Measurements from ENCODE around the gene EFEMP2.

EFEMP2 gene

GRCh38 chr11:65882120-65883057, 9.8 kb upstream of the EFEMP2 start:
- Mint-ChIP-seq H3K36me3 (peaks cover 34% of the 10 kb centered on the region), H3K4me1 (peaks cover 38% of the 10 kb centered on the region), H3K27me3 (no peaks in the 10 kb centered on the region), H3K9me3 (no peaks in the 10 kb centered on the region), H3K4me3 (no peak overlapping the region), H3K27ac (no peak overlapping the region)
- no peak for ATAC-seq

- Mint-ChIP-seq H3K36me3 (peaks cover 27% of the 10 kb centered on the region), H3K4me3 (no peak overlapping the region), H3K27me3 (no peaks in the 10 kb centered on the region), H3K27ac (peak overlapping the region; percentile 31), H3K4me1 (peaks cover 26% of the 10 kb centered on the region), H3K9me3 (no peaks in the 10 kb centered on the region)
- no peak for ATAC-seq
Observed at GRCh38 chr11:65880844-65881421, 8.3 kb upstream of the EFEMP2 start.

GRCh38 chr11:65880027-65880426, 7.4 kb upstream of the EFEMP2 start:
- no peak for ATAC-seq
- no peak overlapping the region for H3K27ac Mint-ChIP-seq
- no peaks in the 10 kb centered on the region for H3K27me3 Mint-ChIP-seq
- no peaks in the 10 kb centered on the region for H3K9me3 Mint-ChIP-seq
- H3K36me3 Mint-ChIP-seq: peaks cover 23% of the 10 kb centered on the region
- H3K4me3 Mint-ChIP-seq: no peak overlapping the region
- H3K4me1 Mint-ChIP-seq: peaks cover 20% of the 10 kb centered on the region

- Mint-ChIP-seq H3K36me3 (peaks cover 18% of the 10 kb centered on the region), H3K9me3 (no peaks in the 10 kb centered on the region), H3K27me3 (no peaks in the 10 kb centered on the region), H3K4me3 (no peak within 1 kb of the TSS), H3K27ac (peak within 1 kb of the TSS; percentile 31), H3K4me1 (peaks cover 16% of the 10 kb centered on the region)
- no peak for ATAC-seq
Observed at GRCh38 chr11:65879617-65880016, 7.0 kb upstream of the EFEMP2 start, which contains the start of gene CTSW. Gene CTSW, plus strand, starts transcription at chr11:65879837. Its CDS starts 18 bp downstream, at chr11:65879855.

GRCh38 chr11:65873318-65874156, 937 bp upstream of the EFEMP2 start:
- Mint-ChIP-seq H3K36me3 (no peaks in the 10 kb centered on the region), H3K9me3 (no peaks in the 10 kb centered on the region), H3K4me3 (peak overlapping the region; percentile 83), H3K27ac (peak overlapping the region; percentile 84), H3K4me1 (peaks cover 26% of the 10 kb centered on the region), H3K27me3 (peaks cover 7% of the 10 kb centered on the region)
- ATAC-seq: peak; percentile 94

GRCh38 chr11:65871811-65872548, 620 bp downstream of the EFEMP2 start:
- Mint-ChIP-seq H3K9me3 (no peaks in the 10 kb centered on the region), H3K4me3 (no peak overlapping the region), H3K27me3 (peaks cover 7% of the 10 kb centered on the region), H3K36me3 (peaks cover 8% of the 10 kb centered on the region), H3K4me1 (peaks cover 31% of the 10 kb centered on the region), H3K27ac (no peak overlapping the region)
- ATAC-seq: no peak

GRCh38 chr11:65870706-65871681, 1.6 kb downstream of the EFEMP2 start:
- no peak for ATAC-seq
- Mint-ChIP-seq H3K36me3 (peaks cover 15% of the 10 kb centered on the region), H3K4me1 (peaks cover 34% of the 10 kb centered on the region), H3K27me3 (peaks cover 7% of the 10 kb centered on the region), H3K9me3 (no peaks in the 10 kb centered on the region), H3K27ac (no peak overlapping the region), H3K4me3 (no peak overlapping the region)

- Mint-ChIP-seq H3K27ac (no peak overlapping the region), H3K27me3 (peaks cover 7% of the 10 kb centered on the region), H3K9me3 (no peaks in the 10 kb centered on the region), H3K4me3 (no peak overlapping the region), H3K4me1 (peaks cover 35% of the 10 kb centered on the region), H3K36me3 (peaks cover 22% of the 10 kb centered on the region)
- ATAC-seq: no peak
Observed at GRCh38 chr11:65870307-65870658, 2.3 kb downstream of the EFEMP2 start.

- H3K36me3 Mint-ChIP-seq: peaks cover 27% of the 10 kb centered on the region
- ATAC-seq: no peak
- peaks cover 40% of the 10 kb centered on the region for H3K4me1 Mint-ChIP-seq
- H3K4me3 Mint-ChIP-seq: no peak overlapping the region
- peaks cover 7% of the 10 kb centered on the region for H3K27me3 Mint-ChIP-seq
- H3K9me3 Mint-ChIP-seq: no peaks in the 10 kb centered on the region
- no peak overlapping the region for H3K27ac Mint-ChIP-seq
Observed at GRCh38 chr11:65869643-65870306, 2.8 kb downstream of the EFEMP2 start.

GRCh38 chr11:65868907-65869306, 3.7 kb downstream of the EFEMP2 start:
- H3K4me3 Mint-ChIP-seq: no peak overlapping the region
- peaks cover 33% of the 10 kb centered on the region for H3K36me3 Mint-ChIP-seq
- no peak overlapping the region for H3K27ac Mint-ChIP-seq
- ATAC-seq: no peak
- no peaks in the 10 kb centered on the region for H3K9me3 Mint-ChIP-seq
- peaks cover 7% of the 10 kb centered on the region for H3K27me3 Mint-ChIP-seq
- H3K4me1 Mint-ChIP-seq: peaks cover 39% of the 10 kb centered on the region

- Mint-ChIP-seq H3K36me3 (peaks cover 40% of the 10 kb centered on the region), H3K27ac (no peak overlapping the region), H3K27me3 (peaks cover 5% of the 10 kb centered on the region), H3K4me1 (peaks cover 35% of the 10 kb centered on the region), H3K9me3 (no peaks in the 10 kb centered on the region), H3K4me3 (no peak overlapping the region)
- ATAC-seq: no peak
Observed at GRCh38 chr11:65868076-65868667, 4.4 kb downstream of the EFEMP2 start.

GRCh38 chr11:65867284-65868071, 5.1 kb downstream of the EFEMP2 start:
- Mint-ChIP-seq H3K36me3 (peaks cover 47% of the 10 kb centered on the region), H3K4me3 (no peak overlapping the region), H3K9me3 (no peaks in the 10 kb centered on the region), H3K4me1 (peaks cover 38% of the 10 kb centered on the region), H3K27me3 (no peaks in the 10 kb centered on the region), H3K27ac (no peak overlapping the region)
- no peak for ATAC-seq

Data from stimulated activated memory B cell treated with anti-CD40 and anti-IgM and Interleukin-4, amounts not matched to agents 10 μg/mL and 1 μg/mL and 100 μg/mL, for 72 hours (primary cell).